ENCODE data around the gene SLC24A1.

Gene SLC24A1

DNA sequence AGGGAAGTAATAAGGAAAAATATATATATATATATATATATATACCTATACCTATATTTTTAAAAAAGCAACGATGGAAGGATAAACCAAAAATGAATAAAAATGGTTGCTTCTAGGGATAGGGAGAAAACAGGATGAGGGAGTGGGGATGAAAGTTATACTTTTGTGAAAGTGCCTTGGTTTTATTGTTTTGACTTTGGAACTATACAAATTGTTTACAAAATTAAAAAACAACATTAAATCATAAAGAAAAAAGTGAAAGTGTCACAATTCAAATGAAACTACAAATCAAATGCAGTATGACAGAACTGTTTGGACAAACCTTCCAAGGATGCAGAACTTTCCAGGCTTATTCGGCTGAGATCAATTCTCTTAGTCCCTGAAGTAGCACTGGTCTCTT is 54.4 kb downstream of the SLC24A1 start:
- Histone ChIP-seq H3K4me1 (ENCODE audit: control insufficient read depth, insufficient read depth, low read length, unreplicated experiment) (no peaks in the 10 kb centered on the region), H3K27me3 (ENCODE audit: insufficient read depth, low read length) (no peaks in the 10 kb centered on the region), H3K4me3 (ENCODE audit: low read depth, low read length) (no peak overlapping the region), H3K27ac (ENCODE audit: low read depth, low read length) (no peak overlapping the region), H3K79me2 (ENCODE audit: control insufficient read depth, insufficient read depth, low read length, unreplicated experiment) (no peaks in the 10 kb centered on the region), H2AFZ (ENCODE audit: low read length, unreplicated experiment) (no peak overlapping the region), H3K36me3 (ENCODE audit: insufficient read depth, low read length) (no peaks in the 10 kb centered on the region)

DNA sequence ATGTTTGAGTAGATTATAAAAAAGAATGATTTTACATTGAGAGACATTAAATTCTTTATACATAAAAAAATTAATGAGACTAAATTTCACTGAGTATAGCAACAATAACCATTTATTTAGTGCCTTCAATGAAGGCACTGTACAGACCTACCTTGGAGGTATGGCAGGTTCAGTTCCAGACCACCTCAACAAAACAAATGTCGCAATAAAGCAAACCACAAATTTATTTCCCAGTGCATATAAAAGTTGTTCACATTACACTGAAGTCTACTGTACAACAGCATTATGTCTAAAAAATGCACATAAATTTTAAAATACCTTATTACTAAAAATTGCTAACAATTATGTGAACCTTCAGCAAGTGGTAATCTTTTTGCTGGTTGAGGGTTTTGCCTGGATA is 58.8 kb downstream of the SLC24A1 start:
- H3K27ac ChIP-seq (ENCODE audit: low read depth, low read length): no peak overlapping the region
- no peaks in the 10 kb centered on the region for H3K79me2 ChIP-seq (ENCODE audit: control insufficient read depth, insufficient read depth, low read length, unreplicated experiment)
- no peak overlapping the region for H2AFZ ChIP-seq (ENCODE audit: low read length, unreplicated experiment)
- H3K27me3 ChIP-seq (ENCODE audit: insufficient read depth, low read length): no peaks in the 10 kb centered on the region
- no peak overlapping the region for H3K4me3 ChIP-seq (ENCODE audit: low read depth, low read length)
- H3K36me3 ChIP-seq (ENCODE audit: insufficient read depth, low read length): no peaks in the 10 kb centered on the region
- H3K4me1 ChIP-seq (ENCODE audit: control insufficient read depth, insufficient read depth, low read length, unreplicated experiment): no peaks in the 10 kb centered on the region

DNA sequence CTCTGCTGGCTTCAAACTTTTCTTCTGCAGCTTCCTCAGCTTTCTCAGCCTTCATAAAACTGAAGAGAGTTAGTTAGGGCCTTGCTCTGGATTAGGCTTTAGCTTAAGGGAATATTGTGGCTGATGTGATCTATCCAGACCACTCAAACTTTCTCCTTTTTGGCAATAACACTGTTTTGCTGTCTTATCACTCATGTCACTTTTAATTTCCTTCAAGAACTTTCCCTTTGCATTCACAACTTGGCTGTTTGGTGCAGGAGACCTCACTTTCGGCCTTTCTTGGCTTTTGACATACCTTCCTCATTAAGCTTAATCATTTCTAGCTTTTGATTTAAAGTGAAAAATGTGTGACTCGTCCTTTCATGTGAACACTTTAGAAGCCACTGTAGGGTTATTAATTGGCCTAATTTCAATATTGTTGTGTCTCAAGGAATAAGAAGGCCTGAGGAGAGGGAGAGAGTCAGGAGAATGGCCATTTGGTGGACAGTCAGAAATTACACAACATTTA is 60.7 kb downstream of the SLC24A1 start:
- no peak overlapping the region for H3K27ac ChIP-seq (ENCODE audit: low read depth, low read length)
- peaks cover 2% of the 10 kb centered on the region; the same call in 1 of the 2 replicates for H3K36me3 ChIP-seq (ENCODE audit: insufficient read depth, low read length)
- H3K79me2 ChIP-seq (ENCODE audit: control insufficient read depth, insufficient read depth, low read length, unreplicated experiment): no peaks in the 10 kb centered on the region
- H3K27me3 ChIP-seq (ENCODE audit: insufficient read depth, low read length): no peaks in the 10 kb centered on the region
- no peaks in the 10 kb centered on the region for H3K4me1 ChIP-seq (ENCODE audit: control insufficient read depth, insufficient read depth, low read length, unreplicated experiment)
- no peak overlapping the region for H3K4me3 ChIP-seq (ENCODE audit: low read depth, low read length)
- no peak overlapping the region for H2AFZ ChIP-seq (ENCODE audit: low read length, unreplicated experiment)

DNA sequence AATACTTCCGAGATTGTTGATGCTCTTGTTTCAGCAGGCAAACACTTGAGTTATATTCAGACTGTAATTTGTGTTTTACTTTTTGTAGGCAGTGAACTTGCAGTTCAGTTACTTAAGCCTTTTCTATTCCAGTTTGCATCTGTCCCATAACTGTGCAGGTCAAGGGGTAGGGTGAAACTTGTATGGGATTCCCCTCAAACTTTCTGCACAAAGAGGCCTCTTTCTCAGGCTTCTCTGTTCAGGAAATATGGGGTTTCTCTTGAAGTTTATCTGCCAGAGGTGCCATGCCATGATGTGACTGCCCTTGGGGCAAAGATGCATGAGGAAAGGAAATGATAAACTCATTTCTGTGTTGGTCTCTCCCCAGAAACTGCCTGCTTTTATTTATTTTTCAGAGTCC is 66.7 kb downstream of the SLC24A1 start:
- Histone ChIP-seq H2AFZ (ENCODE audit: low read length, unreplicated experiment) (no peak overlapping the region), H3K36me3 (ENCODE audit: insufficient read depth, low read length) (peaks cover 26% of the 10 kb centered on the region), H3K27me3 (ENCODE audit: insufficient read depth, low read length) (no peaks in the 10 kb centered on the region), H3K79me2 (ENCODE audit: control insufficient read depth, insufficient read depth, low read length, unreplicated experiment) (no peaks in the 10 kb centered on the region), H3K4me3 (ENCODE audit: low read depth, low read length) (no peak overlapping the region), H3K4me1 (ENCODE audit: control insufficient read depth, insufficient read depth, low read length, unreplicated experiment) (no peaks in the 10 kb centered on the region), H3K27ac (ENCODE audit: low read depth, low read length) (no peak overlapping the region)

DNA sequence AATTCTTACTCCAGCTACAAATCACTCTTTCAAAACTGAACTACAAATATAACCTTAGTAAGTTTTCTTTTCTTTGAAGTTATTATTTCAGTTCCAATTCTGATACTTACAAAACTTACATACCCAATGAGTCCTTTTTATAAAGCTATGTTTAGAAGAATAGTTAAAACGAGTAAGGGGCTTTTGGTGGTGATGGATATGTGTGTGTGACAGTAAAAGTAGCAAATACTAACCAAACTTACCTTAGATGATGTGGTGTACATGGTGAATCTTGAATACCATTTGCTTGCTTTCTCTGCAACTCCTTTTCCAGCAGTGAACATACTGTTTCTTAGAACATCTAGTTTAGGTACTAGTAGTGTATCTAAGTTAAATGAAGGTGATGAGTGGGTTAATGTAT is 68.4 kb downstream of the SLC24A1 start:
- Histone ChIP-seq H3K36me3 (ENCODE audit: insufficient read depth, low read length) (peaks cover 26% of the 10 kb centered on the region), H3K27ac (ENCODE audit: low read depth, low read length) (no peak overlapping the region), H3K27me3 (ENCODE audit: insufficient read depth, low read length) (no peaks in the 10 kb centered on the region), H3K79me2 (ENCODE audit: control insufficient read depth, insufficient read depth, low read length, unreplicated experiment) (no peaks in the 10 kb centered on the region), H3K4me1 (ENCODE audit: control insufficient read depth, insufficient read depth, low read length, unreplicated experiment) (no peaks in the 10 kb centered on the region), H2AFZ (ENCODE audit: low read length, unreplicated experiment) (no peak overlapping the region), H3K4me3 (ENCODE audit: low read depth, low read length) (no peak overlapping the region)

DNA sequence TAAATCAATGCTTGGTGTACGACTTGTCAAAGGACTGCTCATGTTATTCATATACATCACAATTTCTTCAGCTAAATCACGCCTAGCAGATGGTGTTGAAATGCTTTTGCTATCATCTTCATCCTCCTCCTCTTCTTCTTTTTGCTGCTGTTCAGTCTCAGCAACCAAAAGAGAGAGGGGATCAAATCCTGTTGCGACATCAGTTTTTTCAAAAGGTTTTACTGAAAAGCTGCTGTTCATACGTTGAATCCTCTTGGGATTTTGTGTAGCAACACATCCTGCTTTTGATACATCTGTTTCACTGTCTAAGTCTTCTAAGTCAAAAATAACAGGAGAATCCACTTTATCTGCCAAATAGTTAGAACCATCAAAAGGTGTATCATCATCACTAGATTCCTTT is 69.0 kb downstream of the SLC24A1 start:
- H3K36me3 ChIP-seq (ENCODE audit: insufficient read depth, low read length): peaks cover 26% of the 10 kb centered on the region
- no peaks in the 10 kb centered on the region for H3K27me3 ChIP-seq (ENCODE audit: insufficient read depth, low read length)
- no peak overlapping the region for H2AFZ ChIP-seq (ENCODE audit: low read length, unreplicated experiment)
- H3K4me3 ChIP-seq (ENCODE audit: low read depth, low read length): no peak overlapping the region
- no peak overlapping the region for H3K27ac ChIP-seq (ENCODE audit: low read depth, low read length)
- H3K79me2 ChIP-seq (ENCODE audit: control insufficient read depth, insufficient read depth, low read length, unreplicated experiment): no peaks in the 10 kb centered on the region
- no peaks in the 10 kb centered on the region for H3K4me1 ChIP-seq (ENCODE audit: control insufficient read depth, insufficient read depth, low read length, unreplicated experiment)

DNA sequence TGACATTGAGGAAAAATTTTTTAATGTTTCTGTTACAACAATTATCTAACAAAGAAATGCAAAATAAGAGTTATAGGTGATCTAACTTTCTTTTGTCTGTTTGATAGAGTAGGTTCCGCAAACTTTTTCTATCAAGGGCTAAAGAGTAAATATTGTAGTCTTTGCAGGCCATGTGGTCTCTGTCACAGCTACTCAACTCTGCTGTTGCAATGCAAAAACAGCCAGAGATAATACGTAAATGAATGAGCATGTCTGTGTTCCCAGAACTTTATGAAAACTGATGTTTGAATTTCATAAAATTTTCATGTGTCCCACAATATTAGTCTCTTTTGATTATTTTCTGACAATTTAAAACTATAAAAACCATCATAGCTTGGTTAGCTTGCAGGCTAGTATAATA is 73.3 kb downstream of the SLC24A1 start:
- Histone ChIP-seq H3K4me1 (ENCODE audit: control insufficient read depth, insufficient read depth, low read length, unreplicated experiment) (no peaks in the 10 kb centered on the region), H2AFZ (ENCODE audit: low read length, unreplicated experiment) (no peak overlapping the region), H3K79me2 (ENCODE audit: control insufficient read depth, insufficient read depth, low read length, unreplicated experiment) (no peaks in the 10 kb centered on the region), H3K4me3 (ENCODE audit: low read depth, low read length) (no peak overlapping the region), H3K36me3 (ENCODE audit: insufficient read depth, low read length) (peaks cover 19% of the 10 kb centered on the region), H3K27ac (ENCODE audit: low read depth, low read length) (no peak overlapping the region), H3K27me3 (ENCODE audit: insufficient read depth, low read length) (no peaks in the 10 kb centered on the region)
